Measurements from ENCODE around the gene ALPL. TPM values are rescaled to one million over a fixed set of nuclear protein-coding genes. Genes with fewer than 3 reads are reported as not detected.
A peak's percentile ranks its signal among the peaks of the same experiment; 100 is the strongest.

The ALPL gene
- total and polyA plus RNA-seq, 9 of the 15 experiments (the other 6 are each of a cell fraction or from before 2014, with no cell fraction given) = 0.04 to 0.38 (median 0.18) TPM; not detected in 4

DNA sequence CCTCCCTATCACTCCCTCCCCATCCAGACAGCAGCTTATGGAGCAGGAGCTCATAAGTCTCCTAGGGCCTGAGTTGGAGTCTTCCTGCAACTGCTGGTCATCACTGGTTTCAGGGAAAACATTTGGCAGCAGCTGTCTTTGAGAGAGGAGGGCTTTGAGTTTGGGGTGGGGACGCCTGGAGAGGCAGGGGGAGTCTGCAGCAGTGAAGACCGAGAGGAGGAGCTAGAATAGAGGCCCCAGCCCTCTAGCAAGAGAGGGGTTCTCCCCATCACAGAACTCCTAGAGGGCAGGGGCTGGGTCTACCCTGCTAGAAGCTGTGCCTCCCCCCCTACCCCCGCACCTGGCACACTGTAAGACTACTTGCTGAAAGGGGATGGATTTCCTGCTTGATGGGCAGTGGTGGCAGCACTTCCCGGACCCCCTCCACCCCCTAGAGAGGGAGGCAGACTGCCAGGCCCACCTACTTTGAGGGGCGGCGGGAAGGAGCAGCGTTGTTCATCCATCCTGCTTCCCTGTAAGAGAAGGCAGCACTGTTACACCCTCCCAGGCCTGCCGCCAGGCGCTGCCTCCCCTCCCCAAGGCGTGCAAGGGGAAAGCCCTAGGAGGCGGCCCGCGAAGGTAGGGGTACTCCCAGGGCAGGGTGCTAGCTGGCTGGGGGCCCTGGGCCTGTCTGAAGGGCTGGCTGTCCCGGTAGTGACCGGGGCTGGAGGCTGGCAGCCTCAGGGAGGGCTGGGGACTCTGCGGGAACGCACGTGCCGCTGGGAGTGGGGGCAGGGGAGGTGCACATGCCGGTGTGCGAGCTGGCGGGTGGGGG, 109.5 kb downstream of the ALPL start (continued):
- TF ChIP-seq HDAC1 (IDR thresholded peaks at IDR 0.05) (peak in 1 of 2 experiments; percentile 74; a peak in 2 of 4 replicates), ZNF175 (CRISPR knock-in tag; IDR thresholded peaks at IDR 0.05; ENCODE audit: low read depth) (no peak), ELF1 (tag; IDR thresholded peaks at IDR 0.05) (no peak), GTF2E2 (tag; IDR thresholded peaks at IDR 0.05) (no peak), CCNT2 (IDR thresholded peaks at IDR 0.05; ENCODE audit: borderline replicate concordance, extremely low read depth, insufficient read length, low read depth, low read length) (peak; percentile 70), CBX1 (IDR thresholded peaks at IDR 0.05; ENCODE audit: low read depth) (no peak), MCM5 (IDR thresholded peaks at IDR 0.05; ENCODE audit: low read depth) (no peak), ILF3 (IDR thresholded peaks at IDR 0.05; ENCODE audit: borderline replicate concordance) (no peak), MCM7 (IDR thresholded peaks at IDR 0.05) (no peak), STAT5A (IDR thresholded peaks at IDR 0.05; ENCODE audit: borderline replicate concordance, low read length) (no peak), CBX8 (IDR thresholded peaks at IDR 0.05; ENCODE audit: borderline replicate concordance, extremely low read depth, low read depth, low read length, poor library complexity, severe bottlenecking) (no peak), CXXC5 (CRISPR knock-in tag; IDR thresholded peaks at IDR 0.05) (peak; percentile 76), POLR2G (IDR thresholded peaks at IDR 0.05; ENCODE audit: low read depth, low read length) (peak; percentile 79), EP300 (IDR thresholded peaks at IDR 0.05; ENCODE audit: low read length) (no peak; the same call in 1 of the 2 replicates), TGIF2 (CRISPR knock-in tag; IDR thresholded peaks at IDR 0.05) (no peak), CSDE1 (IDR thresholded peaks at IDR 0.05) (no peak), BACH1 (tag; IDR thresholded peaks at IDR 0.05) (no peak), ZNF586 (CRISPR knock-in tag; conservative IDR thresholded peaks at IDR 0.05) (no peak), SRSF7 (optimal IDR thresholded peaks at IDR 0.05; ENCODE audit: low read depth, low read length) (no peak)
- TF ChIP-seq, protein P1, sequence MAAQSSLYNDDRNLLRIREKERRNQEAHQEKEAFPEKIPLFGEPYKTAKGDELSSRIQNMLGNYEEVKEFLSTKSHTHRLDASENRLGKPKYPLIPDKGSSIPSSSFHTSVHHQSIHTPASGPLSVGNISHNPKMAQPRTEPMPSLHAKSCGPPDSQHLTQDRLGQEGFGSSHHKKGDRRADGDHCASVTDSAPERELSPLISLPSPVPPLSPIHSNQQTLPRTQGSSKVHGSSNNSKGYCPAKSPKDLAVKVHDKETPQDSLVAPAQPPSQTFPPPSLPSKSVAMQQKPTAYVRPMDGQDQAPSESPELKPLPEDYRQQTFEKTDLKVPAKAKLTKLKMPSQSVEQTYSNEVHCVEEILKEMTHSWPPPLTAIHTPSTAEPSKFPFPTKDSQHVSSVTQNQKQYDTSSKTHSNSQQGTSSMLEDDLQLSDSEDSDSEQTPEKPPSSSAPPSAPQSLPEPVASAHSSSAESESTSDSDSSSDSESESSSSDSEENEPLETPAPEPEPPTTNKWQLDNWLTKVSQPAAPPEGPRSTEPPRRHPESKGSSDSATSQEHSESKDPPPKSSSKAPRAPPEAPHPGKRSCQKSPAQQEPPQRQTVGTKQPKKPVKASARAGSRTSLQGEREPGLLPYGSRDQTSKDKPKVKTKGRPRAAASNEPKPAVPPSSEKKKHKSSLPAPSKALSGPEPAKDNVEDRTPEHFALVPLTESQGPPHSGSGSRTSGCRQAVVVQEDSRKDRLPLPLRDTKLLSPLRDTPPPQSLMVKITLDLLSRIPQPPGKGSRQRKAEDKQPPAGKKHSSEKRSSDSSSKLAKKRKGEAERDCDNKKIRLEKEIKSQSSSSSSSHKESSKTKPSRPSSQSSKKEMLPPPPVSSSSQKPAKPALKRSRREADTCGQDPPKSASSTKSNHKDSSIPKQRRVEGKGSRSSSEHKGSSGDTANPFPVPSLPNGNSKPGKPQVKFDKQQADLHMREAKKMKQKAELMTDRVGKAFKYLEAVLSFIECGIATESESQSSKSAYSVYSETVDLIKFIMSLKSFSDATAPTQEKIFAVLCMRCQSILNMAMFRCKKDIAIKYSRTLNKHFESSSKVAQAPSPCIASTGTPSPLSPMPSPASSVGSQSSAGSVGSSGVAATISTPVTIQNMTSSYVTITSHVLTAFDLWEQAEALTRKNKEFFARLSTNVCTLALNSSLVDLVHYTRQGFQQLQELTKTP (IDR thresholded peaks at IDR 0.05; ENCODE audit: low read depth in 1 of 2, partially characterized antibody in 2 of 2) = no peak
- TF ChIP-seq, protein P2, sequence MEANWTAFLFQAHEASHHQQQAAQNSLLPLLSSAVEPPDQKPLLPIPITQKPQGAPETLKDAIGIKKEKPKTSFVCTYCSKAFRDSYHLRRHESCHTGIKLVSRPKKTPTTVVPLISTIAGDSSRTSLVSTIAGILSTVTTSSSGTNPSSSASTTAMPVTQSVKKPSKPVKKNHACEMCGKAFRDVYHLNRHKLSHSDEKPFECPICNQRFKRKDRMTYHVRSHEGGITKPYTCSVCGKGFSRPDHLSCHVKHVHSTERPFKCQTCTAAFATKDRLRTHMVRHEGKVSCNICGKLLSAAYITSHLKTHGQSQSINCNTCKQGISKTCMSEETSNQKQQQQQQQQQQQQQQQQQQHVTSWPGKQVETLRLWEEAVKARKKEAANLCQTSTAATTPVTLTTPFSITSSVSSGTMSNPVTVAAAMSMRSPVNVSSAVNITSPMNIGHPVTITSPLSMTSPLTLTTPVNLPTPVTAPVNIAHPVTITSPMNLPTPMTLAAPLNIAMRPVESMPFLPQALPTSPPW (CRISPR knock-in tag; IDR thresholded peaks at IDR 0.05) = peak; percentile 90
